Epithelial cell of umbilical artery (primary cell): ENCODE data around the gene TBC1D10B. TPM values are rescaled to one million over a fixed set of nuclear protein-coding genes. Genes with fewer than 3 reads are reported as not detected.

Source experiments
- total RNA-seq: library from RNA; depleted of rRNA; stranded (reverse); fragments of >200 nt; gene quantifications from 2 replicates; pipeline ENCODE4 v1.2.3, GENCODE V29; 2014

The TBC1D10B gene
- total RNA-seq = 29.2 and 33.1 TPM in 2 replicates

DNA sequence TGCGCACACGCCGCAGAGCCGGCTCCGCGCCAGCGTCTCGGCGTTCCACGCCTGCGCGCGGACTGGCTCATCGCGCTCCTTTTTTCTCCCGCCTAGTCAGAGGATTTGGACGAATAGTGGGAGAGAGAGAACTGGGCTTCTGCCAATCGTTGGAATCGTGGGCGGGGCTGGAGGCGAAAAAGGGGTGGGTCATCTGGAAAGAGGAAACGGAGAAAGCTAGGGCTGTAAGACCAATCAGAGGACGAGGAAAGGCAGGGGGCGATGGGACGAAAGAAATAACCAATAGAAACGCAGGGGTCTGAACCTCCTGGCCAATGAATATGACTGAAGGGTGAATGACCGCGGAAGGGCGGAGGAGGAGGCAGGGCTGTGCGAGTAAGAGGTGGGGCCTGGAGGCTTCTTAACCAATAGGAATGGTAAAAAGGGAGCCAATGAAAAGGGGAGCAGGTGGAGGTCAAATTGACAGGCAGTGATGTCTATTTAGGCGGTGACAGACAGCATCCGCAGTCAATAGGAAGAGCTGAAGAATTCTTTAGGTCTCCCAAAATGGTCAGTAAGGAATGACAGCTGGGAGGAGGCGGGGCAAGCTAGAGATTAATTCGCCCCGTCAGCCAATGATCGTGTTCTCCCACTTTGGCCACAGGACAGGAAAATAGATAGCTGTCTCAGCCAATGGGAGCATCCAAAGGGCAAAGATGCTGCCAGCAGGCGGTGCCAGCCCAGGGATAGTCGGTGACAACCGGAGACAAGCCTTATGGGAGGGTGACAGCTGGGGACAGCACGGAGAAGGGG is at the start of gene TBC1D10B:
Gene TBC1D10B, minus strand, starts transcription at position 39 of the 792 bp plus-strand sequence. CDS start 311 bp downstream, outside the sequence.

DNA sequence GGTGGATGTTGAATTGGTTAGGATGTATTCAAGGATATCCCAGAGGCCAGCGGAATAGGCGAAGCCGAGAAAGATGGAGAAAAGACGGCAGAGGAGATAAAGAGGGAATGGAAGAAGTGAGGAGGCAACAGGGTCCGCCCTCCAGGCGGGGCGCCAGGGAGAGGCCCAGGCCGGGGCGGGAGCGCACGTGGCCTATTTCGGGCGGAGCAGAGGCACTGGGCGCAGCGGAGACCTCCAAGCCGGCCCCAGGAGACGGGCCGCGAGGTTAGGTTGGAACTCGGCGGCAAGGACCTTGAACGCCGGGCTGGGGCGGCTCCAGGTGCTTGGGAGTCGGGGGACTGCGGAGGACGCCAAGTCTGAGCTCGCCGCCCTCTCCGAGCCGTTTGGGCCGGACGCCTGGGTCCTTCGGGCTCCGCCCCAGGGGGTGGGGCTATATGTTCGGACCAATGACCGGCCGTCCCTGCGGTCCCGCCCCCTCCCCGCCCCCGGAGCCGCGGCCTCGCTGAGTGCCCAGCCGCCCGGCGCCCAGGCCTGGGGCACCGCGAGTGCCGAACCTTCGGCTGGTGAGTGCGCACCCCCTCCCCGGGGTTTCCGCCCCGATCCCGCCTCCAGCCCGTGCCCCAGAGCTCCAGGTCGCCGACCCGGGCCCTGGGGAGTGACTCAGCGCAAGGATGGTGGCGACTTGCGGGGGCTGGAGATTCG is 37.0 kb upstream of the TBC1D10B start, which contains the start of gene ZNF771:
Gene ZNF771, plus strand, starts transcription at position 505 of the 702 bp plus-strand sequence. CDS start 448 bp downstream, outside the sequence.

DNA sequence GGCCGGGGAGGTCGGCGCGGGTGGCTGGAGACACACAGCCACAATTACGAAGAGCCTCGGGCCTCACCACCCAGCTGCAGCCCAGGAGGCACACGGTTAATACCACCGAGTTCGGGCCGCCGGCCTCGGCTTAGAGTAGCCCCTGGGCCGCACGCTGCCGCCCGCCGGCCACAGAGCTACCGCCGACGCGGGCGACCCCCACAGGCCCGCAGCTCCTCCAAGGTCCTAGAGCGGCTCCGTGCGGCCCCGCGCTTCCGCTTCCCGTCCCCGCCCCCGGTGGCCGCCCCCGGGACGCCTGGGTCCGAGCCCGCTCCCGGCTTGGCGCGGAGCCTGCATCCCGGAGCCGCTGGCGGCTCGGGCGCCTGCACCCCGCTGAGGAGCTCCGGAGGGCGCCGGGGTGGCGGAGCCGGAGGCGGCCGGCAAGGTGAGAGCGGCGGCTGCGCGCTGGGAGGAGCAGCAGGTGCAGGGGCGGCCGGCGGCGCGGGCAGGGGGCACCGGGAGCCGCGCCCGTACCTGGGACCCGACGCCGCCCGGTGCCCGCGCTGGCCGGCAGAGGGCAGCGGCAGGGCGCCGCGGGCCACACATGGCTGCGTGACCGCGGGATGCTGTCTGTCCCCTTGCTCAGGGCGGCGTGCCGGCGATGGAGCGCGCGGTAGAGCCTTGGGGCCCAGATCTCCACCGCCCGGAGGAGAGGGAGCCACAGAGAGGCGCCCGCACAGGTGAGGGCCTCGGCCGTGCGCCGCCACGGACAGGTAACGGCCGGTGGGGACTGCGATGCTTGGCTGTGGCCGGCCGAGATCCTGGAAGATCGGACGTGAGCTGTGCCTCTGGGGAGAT is 25.1 kb upstream of the TBC1D10B start, which contains the start of gene ZNF48:
Gene ZNF48, plus strand, starts transcription at position 266 of the 837 bp plus-strand sequence. Its CDS starts 375 bp downstream, at position 641.

DNA sequence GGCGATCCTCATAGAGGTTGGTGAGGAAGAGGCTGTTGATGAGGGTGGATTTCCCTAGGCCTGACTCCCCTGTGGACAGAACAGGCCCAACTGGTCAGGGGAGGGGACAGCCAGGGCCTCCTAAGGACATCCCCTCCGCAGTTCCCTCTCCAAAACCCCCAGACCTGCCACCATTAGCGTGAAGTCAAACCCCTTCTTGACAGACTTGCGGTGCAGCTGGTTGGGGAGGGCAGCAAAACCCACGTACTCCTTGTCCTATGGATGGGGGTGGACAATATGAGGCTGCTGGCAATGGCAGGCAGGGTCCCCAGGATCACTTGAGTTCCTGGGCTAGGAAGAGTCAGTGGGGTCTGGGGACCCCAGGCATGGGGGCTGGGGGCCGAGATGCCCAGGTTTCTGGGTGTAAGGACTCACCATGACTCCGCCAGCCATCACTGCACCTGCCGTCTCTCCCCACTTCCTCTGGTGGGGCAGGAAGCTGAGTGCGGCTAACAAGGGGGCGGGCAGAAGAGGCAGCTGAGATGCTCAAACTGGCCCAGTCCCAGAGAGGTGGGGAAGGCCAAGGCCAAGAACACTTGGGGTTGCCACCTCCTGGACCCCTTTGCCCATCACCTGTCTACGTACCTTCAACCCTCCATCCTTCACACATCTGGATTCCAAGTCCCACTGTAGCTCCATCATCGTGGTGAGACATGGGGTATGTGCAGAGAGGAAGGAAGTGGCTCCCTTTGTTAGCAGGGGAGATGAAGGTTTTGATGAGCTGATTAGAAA is 12.0 kb upstream of the TBC1D10B start, which contains the start of gene SEPTIN1:
Gene SEPTIN1, minus strand, starts transcription at position 451 of the 771 bp plus-strand sequence. Its CDS starts 19 bp downstream, at position 432.

DNA sequence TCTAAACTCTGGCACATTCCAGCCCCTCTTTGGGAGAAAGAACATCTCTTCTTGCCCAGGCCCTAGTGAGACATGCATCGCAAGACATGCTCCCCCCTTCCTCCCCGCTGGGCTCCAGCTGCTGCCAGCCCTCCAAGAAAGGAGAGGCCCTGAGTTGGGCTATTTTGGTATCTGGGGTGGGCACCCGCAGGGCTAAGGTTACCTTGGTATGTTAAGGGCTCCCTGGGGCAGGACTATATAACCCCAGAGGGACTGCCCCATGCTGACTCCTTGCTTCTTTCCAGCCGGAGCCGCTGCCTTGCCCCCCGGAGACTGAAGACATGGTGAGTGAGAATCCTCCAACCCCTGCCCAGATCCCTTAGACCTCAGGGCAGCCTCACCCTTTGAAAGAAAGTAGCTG is 4.2 kb upstream of the TBC1D10B start, which contains the start of gene MYL11:
Gene MYL11, plus strand, starts transcription at position 265 of the 400 bp plus-strand sequence. Its CDS starts 56 bp downstream, at position 321.

DNA sequence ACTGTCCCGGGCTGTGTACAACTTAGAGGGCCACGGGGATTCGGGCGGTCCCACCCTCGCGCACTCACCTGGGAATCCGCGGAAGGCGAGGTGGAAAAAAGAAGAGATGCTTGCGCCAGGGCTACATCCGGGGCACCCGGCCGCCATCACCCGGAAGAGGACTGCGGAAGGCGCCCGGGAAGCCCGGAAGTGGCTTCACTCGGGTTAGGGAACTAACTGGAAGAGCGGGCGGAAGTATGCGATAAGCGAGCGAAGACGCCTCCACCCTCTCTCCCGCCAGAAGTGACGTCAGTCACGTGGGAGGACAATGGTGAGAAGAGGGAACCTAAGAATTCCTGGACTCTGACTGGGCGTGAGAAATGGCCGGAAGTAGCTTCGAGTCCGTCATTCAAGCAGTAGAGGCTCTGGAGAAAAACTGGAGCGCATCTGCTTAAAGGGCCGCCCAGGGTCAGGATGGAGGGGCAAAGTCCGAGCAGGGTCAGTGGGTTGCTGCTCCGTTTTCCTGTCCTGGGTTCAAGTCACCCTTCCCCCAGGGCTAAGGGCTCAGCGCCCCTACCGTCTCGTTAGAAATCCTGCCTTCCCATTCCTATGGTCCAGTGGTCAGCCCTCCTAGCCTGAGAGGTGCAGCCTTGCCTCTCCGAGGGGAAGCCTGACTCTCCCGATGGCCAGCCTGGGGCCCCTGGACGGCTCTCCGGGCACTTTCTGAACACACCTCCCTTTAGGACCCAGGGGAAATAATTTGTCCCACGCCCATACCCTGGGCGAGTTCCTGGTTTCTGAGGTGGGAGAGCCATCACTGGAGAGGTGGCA is 14.9 kb downstream of the TBC1D10B start, which contains the start of gene CD2BP2:
Gene CD2BP2, minus strand, starts transcription at position 165 of the 810 bp plus-strand sequence. CDS start 627 bp downstream, outside the sequence.

Other genes starting within 250 kb of the TBC1D10B start
- 20.5 and 31.8 TPM in 2 replicates for gene MAPK3, start 247.3 kb downstream of the TBC1D10B start, total RNA-seq
- 1.2 and 4.2 TPM in 2 replicates for gene CORO1A, start 186.9 kb downstream of the TBC1D10B start, total RNA-seq
- 161 and 183 TPM in 2 replicates for gene BOLA2B, start 176.8 kb downstream of the TBC1D10B start, total RNA-seq
- gene SLX1A, start 176.6 kb downstream of the TBC1D10B start, total RNA-seq = 38.9 and 52.3 TPM in 2 replicates
- gene SULT1A3, start 171.2 kb downstream of the TBC1D10B start, total RNA-seq = 4.0 and 4.2 TPM in 2 replicates
- gene NPIPB13, start 122.0 kb downstream of the TBC1D10B start, total RNA-seq = 0.65 TPM in 1 of 2 replicates, not detected in the other
- gene CD2BP2, start 15.2 kb downstream of the TBC1D10B start, total RNA-seq = 38.0 and 51.4 TPM in 2 replicates
- gene MYL11, start 4.3 kb upstream of the TBC1D10B start, total RNA-seq = not detected in 2 replicates
- gene SEPTIN1, start 12.1 kb upstream of the TBC1D10B start, total RNA-seq = not detected in 2 replicates
- gene ZNF48, start 24.9 kb upstream of the TBC1D10B start, total RNA-seq = 14.1 and 18.2 TPM in 2 replicates
- 12.2 and 17.2 TPM in 2 replicates for gene ZNF771, start 37.1 kb upstream of the TBC1D10B start, total RNA-seq
- gene DCTPP1, start 59.5 kb upstream of the TBC1D10B start, total RNA-seq = 48.1 and 58.1 TPM in 2 replicates
- gene SEPHS2, start 75.4 kb upstream of the TBC1D10B start, total RNA-seq = 14.3 and 15.2 TPM in 2 replicates
- gene ITGAL, start 102.2 kb upstream of the TBC1D10B start, total RNA-seq = not detected in 2 replicates
- gene ZNF768, start 156.1 kb upstream of the TBC1D10B start, total RNA-seq = 16.6 and 17.8 TPM in 2 replicates
- gene ZNF747, start 164.4 kb upstream of the TBC1D10B start, total RNA-seq = 5.2 and 6.7 TPM in 2 replicates
- gene ZNF764, start 187.9 kb upstream of the TBC1D10B start, total RNA-seq = 2.3 and 2.9 TPM in 2 replicates
- 4.7 and 6.5 TPM in 2 replicates for gene ZNF688, start 201.2 kb upstream of the TBC1D10B start, total RNA-seq
- 6.2 and 6.7 TPM in 2 replicates for gene ZNF785, start 215.2 kb upstream of the TBC1D10B start, total RNA-seq
- gene ZNF689, start 239.9 kb upstream of the TBC1D10B start, total RNA-seq = 3.2 and 4.7 TPM in 2 replicates